22Rv1 (cell line): ENCODE measurements around the gene OLFM2.

Experiments
- H3K27ac ChIP-seq: fragments of 450-650 bp; 2 replicates; pipeline ENCODE4 v1.5.1; 2017
- CTCF ChIP-seq: fragments of 450-650 bp; IDR thresholded peaks from 2 replicates; pipeline ENCODE4 v1.5.1; 2017; ENCODE audit warnings: mild to moderate bottlenecking
- ZFX ChIP-seq: fragments of 450-650 bp; IDR thresholded peaks from 2 replicates; pipeline ENCODE4 v1.6.1; 2017; ENCODE audit warnings: antibody characterized with exemption, borderline replicate concordance

The OLFM2 gene

DNA sequence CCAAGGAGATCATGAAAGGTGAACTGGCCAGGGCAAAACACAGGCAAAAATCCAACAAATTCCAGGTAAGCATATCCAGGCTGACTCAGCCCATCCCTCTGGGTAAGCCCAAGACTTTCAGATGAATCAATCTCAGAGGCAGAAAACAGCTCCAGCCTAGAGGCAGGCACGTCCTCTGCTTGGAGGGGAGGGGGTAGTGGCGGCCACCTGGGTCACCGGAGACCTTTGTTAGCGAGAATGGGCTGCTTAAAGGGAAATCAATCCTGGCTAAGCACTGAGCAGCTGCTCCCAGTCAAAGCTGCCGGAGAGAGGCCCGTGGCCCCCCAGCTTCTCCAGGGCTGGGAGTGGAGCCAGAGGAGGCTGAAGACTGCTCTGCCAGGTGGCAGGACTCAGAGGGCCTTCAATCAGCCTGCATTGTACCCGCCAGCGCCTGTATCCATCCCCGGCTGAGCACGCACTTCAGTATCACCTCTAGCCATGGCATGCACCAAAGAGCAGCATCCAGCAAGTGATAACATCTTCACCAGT, 53.0 kb downstream of the OLFM2 start:
- TF ChIP-seq ZFX (no peak), CTCF (no peak)
- H3K27ac ChIP-seq = no peak overlapping the region

GRCh38 chr19:9881720-9882119, 54.6 kb downstream of the OLFM2 start:
- TF ChIP-seq CTCF = no peak

DNA sequence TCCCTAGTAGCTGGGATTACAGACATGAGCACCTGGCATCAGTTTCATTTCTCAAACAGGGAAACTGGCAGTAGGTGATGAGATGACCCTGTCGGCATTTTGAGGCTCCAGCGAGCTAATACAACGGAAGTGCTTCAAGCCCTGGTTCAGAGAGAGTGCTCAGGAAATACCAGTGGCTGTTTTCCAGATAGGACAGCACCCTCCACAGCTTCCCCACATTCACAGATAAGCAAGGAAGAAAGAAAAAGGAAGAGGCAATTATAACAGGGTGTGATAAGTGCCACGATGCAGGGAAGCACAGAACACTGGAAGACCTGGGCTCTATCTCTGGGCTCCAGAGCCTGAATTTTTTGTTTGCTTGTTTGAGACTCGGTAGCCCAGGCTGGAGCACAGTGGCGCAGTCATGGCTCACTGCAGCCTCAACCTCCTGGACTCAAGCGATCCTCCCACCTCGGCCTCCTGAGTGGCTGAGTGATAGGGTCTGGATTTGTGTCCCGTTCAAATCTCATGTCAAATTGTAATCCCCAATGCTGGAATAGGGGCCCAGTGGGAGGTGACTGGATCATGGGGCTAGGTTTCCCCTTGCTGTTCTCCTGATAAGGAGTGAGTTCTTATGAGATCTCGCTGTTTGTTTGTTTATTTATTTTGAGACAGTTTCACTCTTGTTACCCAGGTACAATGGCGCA, 57.7 kb downstream of the OLFM2 start:
- no peak overlapping the region for H3K27ac ChIP-seq
- no peak for TF ChIP-seq ZFX
- TF ChIP-seq CTCF = no peak

More at GRCh38 chr19:9881720-9882119, 54.6 kb downstream of the OLFM2 start:
- no peak overlapping the region for H3K27ac ChIP-seq

DNA sequence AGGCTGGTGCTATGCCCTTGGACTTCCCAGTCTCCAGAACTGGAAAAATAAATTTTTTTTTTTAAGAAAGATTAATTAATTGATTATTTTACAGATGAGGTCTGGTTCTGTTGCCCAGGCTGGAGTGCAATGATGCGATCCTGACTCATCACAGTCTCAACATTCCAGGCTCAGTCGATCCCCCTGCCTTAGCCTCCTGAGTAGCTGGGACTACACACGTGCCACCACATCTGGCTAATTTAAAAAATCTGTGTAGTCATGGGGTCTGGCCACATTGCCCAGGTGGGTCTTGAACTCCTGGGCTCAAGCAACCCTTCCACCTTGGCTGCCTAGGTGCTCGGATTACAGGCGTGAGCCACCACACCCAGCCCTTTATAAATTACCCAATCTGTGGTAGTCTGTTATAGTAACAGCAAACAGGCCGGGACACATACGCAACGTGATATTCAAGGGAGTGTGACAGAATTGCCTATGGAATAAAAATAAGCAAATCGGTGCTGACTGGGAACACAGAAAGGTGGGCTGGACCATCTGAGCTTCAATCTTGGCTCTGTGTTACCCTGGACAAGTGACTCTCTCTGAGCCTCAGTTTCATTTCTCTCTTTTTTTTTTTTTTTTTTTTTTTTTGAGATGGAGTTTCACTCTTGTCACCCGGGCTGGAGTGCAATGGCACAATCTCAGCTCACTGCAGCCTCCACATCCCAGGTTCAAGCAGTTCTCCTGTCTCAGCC, 58.4 kb downstream of the OLFM2 start:
- H3K27ac ChIP-seq = no peak overlapping the region
- TF ChIP-seq CTCF = no peak
- no peak for TF ChIP-seq ZFX

DNA sequence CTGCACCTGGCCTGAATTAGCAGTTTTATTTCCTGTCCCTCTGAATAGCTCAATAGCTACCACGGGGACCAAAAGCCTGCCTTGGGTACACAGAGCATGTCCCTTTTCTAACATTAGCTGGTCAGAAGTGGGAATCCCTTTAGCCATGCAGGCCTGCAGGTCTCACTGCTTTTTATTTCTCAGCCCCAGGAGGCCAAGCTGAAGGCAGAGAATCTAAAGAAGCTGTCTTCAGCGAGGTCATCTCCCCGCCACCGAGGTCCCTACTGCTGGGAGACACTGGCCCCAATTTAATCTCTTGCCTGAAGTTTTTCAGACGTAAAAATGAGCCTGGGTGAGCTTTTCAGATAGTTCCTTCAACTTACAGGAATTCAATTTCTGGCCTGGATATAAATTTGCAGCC, 60.5 kb downstream of the OLFM2 start:
- H3K27ac ChIP-seq = no peak overlapping the region
- no peak for TF ChIP-seq ZFX
- no peak for TF ChIP-seq CTCF

DNA sequence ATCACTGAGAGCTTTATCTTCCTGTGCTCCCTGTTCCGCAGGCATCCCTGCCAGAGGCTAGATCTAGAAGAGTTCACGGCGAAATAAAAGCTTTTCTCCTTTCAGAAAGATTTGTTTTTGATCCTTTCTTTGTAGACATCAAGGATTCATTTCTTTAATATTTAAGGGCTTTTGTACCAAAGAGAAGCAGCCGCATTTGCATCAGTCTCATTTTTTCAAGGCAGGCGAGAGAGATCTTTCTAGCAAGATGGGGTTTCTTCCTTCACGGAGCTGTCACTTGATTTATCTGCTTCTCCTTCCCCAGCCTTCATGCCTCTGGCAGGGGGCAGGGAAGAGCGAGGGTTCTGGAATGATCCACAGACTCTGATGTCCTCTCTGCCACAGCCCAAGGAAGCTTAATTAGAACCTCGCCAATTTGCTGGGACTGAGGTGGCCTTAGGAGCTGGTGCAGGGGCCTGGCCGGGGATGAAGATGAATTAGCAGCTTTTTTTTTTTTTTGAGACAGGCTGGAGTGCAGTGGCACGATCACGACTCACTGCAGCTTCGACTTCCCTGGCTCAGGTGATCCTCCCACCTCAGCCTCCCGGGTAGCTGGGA, 61.2 kb downstream of the OLFM2 start:
- H3K27ac ChIP-seq = no peak overlapping the region
- TF ChIP-seq CTCF (no peak), ZFX (no peak)
